Measurements from ENCODE around the gene PDGFRB.

PDGFRB gene

DNA sequence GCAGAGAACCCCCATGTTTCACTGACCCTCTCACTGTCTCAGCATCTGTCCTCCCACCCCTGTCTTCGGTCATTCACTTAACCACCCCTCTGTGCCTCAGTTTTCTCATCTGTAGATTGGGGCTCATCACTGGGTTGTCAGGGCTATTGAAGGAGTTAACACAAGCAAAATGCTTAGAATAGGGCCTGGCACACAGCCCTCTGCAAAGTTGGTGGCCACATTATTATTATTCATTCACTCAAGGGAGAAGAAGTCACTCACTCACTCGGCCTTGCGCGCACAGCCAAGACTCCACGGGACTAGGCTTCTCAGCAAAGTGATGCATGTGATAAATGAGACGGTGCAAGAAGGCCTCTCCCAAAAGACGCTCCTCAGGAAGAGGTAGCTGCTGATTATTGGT lies 8.0 kb downstream of the PDGFRB start:
- in situ Hi-C loops (cut with MboI; ENCODE audit: low sequenced_read_pairs) = no loop called here

DNA sequence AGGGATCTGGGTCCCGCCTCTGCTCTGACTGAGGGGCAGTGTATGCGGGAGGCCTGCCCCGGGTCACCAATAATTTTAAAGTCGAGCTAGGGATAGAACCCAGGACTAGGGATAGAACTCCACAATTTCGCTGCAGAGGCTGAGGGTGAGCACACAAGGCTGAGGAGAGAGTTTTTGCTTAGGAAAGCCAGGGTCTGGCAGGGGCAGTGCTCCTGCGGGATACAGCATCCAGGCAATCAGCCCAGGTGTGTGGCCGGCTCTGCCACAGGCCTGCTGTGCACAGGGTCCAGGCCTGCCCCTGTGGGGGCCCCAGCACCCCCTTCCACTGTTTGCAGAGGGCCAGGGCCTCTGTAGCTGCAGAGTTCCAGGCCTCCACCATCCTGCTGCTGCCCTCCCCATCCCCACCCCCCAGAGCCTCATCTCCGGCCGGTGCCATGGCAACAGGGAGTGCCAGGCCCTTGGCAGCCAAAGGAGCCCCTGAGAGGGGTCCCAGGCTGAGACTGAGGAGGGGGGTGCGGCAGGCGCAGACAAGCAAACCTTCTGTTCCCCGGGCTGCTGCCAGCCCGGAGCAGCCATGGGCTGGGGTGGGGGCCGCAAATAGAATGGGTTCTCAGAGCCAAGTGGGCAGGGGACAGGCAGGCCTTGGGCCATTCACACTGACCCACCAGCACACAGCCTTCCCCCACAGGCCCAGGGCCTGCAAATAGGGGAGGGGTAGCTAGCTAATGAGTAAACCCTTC lies 8.6 kb downstream of the PDGFRB start:
- in situ Hi-C loops (cut with MboI; ENCODE audit: low sequenced_read_pairs) = no loop called here

GRCh38 chr5:150146235-150146634 lies 9.4 kb downstream of the PDGFRB start:
- in situ Hi-C loops (cut with MboI; ENCODE audit: low sequenced_read_pairs) = no loop called here

GRCh38 chr5:150144879-150145278 lies 10.8 kb downstream of the PDGFRB start:
- in situ Hi-C loops (cut with MboI; ENCODE audit: low sequenced_read_pairs) = no loop called here

GRCh38 chr5:150144246-150144801 lies 11.3 kb downstream of the PDGFRB start:
- in situ Hi-C loops (cut with MboI; ENCODE audit: low sequenced_read_pairs) = no loop called here

DNA sequence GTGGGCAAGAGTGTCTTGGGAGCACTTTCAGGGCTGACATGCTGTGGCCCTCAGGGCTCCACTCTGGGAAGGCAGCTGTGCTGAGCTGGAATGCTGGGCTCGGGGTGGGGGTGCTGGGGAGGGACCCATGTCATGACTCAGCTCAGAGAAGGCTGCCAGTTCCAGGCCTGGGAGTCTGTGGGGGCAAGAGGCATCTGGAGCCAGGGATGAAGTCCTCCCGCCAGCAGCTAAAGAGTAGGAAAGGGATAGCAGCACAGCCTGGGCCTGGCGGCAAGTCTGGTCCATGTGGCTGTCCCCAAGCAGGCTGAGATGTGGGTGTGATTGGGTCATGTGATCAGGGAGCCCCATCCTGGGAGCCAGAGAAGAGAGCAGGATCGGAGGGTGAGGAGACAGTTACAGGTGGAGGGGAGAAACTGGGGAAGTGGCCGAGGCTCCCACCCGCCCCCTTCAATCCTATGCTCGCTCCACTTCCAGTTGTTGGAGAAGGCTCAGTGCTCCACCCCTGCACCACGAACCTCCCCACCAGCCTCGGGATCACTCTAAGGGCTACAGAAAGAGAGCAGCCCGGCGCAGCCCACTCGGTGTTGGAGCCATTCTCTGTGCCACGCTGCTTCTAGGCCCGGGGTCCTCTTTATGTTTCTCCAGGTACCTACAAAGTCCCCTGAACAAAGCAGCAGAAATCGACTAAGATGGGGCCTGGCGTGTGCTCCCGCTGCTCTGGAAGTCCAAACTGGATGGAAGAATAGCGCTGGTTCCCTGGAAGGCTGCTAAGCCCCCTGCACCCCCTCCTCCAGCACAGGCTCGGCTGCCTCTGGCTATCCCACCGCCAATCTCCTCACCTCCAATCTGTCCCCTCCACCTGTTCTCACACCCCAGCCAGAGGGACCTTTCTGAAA lies 12.0 kb downstream of the PDGFRB start:
- in situ Hi-C loops (cut with MboI; ENCODE audit: low sequenced_read_pairs) = no loop called here

DNA sequence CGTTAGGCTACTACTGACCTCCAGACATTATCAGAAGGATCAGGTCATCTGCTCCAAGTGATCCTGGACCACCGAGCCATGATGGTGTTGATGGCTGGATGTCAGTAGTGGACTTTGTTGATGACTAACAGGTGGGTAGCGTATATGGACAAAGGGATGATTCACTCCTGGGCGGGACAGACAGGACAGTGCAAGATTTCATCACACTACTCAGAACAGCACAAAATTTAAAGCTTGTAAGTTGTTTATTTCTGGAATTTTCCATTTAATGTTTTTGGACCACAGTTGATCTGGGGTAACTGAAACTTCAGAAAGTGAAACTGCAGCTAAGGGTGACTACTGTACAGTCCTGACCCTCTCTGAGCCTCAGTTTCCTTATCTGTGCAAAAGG lies 12.7 kb downstream of the PDGFRB start:
- in situ Hi-C loops (cut with MboI; ENCODE audit: low sequenced_read_pairs) = no loop called here

DNA sequence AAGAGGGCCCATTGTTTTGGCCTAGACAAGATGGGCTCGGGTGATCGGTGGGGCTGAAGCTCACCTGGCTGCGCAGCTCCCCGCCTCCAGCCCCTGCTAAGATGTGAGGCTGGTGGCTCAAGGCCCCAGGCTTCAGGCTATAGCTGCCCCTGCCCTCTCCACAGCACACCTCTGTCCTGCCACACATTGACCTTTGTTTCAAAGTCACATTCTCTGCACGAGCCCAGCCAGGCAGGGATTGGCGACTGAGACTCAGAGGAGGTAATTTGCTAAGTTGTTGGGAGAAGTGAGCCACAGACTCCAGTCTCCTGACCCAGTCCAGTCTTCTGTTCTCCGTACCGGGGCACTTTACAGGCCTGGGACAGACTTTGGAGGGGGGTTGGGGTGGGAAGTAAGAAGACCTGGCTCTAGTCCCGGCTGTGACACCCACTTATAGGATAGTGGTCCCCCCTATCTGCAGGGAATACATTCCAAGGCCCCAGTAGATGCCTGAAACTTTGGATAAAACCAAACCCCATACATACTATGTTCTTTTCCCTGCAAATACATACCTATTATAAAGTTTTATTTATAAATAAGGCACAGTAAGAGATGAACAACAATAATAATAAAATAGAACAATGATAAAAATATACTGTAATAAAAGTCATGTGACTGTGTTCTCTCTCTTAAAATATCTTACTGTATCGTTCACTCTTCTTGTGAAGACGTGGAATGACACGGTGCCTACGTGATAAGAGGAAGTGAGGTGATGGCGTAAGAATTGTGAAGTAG lies 13.3 kb downstream of the PDGFRB start:
- in situ Hi-C loops (cut with MboI; ENCODE audit: low sequenced_read_pairs) = no loop called here

DNA sequence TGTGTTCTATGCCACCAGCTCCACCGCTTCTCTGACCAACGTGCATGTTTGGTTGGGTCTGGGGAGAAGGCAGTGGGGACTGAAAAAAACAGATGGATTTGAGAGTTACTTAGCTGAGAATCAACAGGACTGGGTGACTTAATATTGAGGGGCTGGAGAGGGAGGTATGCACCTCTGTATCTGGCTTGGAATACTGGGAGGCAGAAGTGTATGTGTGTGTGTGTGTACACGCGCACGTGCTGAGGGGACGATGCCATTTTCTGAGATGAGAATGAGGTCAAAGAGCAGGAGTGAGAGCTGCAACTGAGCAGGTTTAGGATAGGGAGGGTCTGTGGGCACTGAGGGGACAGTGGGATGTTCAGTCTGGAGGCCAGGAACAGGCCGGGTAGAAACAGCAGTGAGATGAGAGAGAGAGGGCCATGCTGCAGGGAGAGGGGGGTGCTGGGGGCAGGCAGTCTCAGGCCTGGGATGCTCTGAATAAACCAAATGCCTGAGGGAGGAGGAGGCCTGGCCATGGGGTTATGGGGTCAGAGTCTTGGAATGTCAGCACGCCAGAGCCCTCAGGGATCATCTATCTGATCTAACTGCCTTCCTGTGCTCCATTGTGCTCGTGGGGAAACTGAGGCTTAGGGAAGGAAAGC lies 14.0 kb downstream of the PDGFRB start:
- in situ Hi-C loops (cut with MboI; ENCODE audit: low sequenced_read_pairs) = no loop called here

DNA sequence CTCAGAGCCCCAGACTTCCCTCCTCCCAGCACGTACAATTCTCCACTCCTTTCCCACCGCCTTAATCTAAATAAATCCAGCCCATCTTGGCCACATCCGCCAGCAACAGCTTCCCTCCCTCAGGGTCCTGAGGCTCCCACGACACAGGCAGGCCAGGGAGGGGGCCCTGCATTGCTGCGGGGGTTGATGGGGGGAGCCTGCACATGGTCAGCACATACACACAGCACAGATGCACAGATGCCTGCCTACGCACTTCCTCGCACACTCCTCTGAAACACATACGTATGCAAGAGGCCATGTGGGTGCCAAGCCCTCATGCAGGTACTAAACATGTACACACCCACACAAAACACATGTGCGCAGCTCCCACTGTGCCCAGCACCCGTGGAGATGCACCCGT lies 14.8 kb downstream of the PDGFRB start:
- in situ Hi-C loops (cut with MboI; ENCODE audit: low sequenced_read_pairs) = no loop called here

DNA sequence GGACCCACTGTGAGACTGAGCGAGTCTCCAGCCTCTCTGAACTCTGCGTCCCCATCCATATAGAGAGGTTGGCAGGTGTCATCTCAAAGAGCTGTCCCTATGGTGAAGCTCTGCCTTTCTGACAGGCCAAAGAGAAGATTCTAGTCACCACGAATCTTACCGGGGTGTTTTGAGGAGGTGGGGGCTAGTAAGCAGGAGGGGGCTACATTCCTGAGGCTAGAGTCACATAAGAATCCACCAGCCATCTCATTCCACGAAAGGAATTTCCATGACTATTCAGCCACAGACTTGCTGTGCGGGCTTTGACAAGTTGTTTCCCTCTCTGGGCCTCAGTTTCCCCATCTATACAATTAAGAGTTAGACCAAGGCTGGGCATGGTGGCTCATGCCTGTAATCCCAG lies 16.3 kb downstream of the PDGFRB start:
- in situ Hi-C loops (cut with MboI; ENCODE audit: low sequenced_read_pairs) = no loop called here

GRCh38 chr5:150138551-150139265 lies 16.9 kb downstream of the PDGFRB start:
- in situ Hi-C loops (cut with MboI; ENCODE audit: low sequenced_read_pairs) = no loop called here

DNA sequence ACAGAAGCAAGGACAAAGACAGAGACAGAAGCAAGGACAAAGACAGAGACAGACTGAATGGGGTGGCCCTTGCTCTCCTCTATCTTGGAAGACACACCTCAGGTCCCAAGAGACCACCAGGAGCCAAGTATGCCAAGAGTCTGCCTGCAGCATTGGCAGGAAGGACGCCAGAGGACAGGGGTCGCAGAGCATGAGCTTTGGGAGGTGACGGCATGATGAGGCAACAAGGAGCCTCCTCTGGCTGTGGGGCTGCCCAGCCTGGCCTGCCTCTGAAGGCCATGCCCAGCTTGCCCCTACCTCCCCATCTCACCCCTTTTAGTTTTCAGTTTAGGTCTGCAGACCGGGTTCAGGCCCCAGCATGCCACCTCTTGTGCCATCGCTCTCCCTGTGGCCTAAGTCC lies 17.6 kb downstream of the PDGFRB start:
- in situ Hi-C loops (cut with MboI; ENCODE audit: low sequenced_read_pairs) = no loop called here

- in situ Hi-C loops (cut with MboI; ENCODE audit: low sequenced_read_pairs) = no loop called here
These were observed 18.3 kb downstream of the PDGFRB start for GRCh38 chr5:150137168-150137957.

- in situ Hi-C loops (cut with MboI; ENCODE audit: low sequenced_read_pairs) = no loop called here
These were observed 19.1 kb downstream of the PDGFRB start for GRCh38 chr5:150136305-150137167.

DNA sequence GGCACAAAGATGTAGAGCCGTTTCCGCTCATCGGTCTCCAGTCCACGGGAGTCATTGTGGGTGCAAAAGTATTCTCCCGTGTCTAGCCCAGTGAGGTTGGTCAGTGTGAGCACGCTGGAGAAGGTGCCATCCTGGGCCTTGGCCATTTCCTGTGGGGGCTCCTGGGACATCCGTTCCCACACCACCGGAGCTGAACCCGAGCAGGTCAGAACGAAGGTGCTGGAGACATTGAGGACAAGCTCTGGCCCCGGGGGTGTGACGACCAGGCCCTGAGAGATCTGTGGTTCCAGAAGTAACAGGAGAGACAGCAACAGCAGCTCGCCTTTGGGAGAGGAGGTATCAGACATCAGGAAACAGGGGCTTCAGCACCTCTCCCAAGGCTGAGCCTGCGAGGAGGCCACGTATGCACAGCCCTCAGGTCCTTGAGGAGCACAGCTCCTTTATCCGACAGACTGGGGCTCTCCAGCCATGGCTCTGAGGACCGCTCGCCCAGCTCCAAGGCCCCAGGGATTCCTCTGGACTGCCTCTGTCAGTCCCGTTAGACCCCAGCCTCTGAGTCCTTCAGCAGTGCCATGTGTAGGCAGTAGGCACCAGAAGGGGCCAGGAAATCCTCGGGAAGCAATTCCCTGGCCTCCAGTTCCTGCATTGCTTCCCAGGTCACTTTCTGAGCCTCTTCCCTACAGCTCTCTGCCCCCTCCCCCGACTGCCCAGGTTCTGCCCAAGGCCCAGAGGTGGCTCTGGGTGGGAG lies 19.9 kb downstream of the PDGFRB start:
- in situ Hi-C loops (cut with MboI; ENCODE audit: low sequenced_read_pairs) = no loop called here

GRCh38 chr5:150134198-150134588 lies 21.5 kb downstream of the PDGFRB start:
- in situ Hi-C loops (cut with MboI; ENCODE audit: low sequenced_read_pairs) = loop anchor here (5.0 kb wide), 1 partner anchor 83 kb away; no protein-coding TSS in a partner anchor

Measured in HL-60/S4 (cell line).